Adrenal gland (tissue), 12 donors: ENCODE results near the gene DNAJB5. TPM values are rescaled to one million over a fixed set of nuclear protein-coding genes. Genes with fewer than 3 reads are reported as not detected.

Experiments used
- DNase-seq, 7 donors: peaks; one replicate each; pipeline ENCODE4 v3.0.0-alpha.2; 2019 to 2020
- H3K27ac ChIP-seq, 5 donors: fragments of 200-600 bp; sonication (generic) in 4 of 5; 1 replicate in 3 of 5; 2 replicates in 2 of 5; pipeline versions ENCODE4 v1.5.1 to v1.8.0; 2016 to 2020; ENCODE audit warnings: mild to moderate bottlenecking in 1 of 5
- H3K27me3 ChIP-seq: fragments of 200-600 bp; 2 replicates; pipeline ENCODE4 v1.8.0; 2021
- H3K36me3 ChIP-seq, 2 donors: fragments of 200-600 bp; replicated peaks in 1 of 2; 1 replicate in 1 of 2; 2 replicates in 1 of 2; pipeline versions ENCODE4 v1.5.1 to v1.8.0; 2018 to 2022
- H3K4me1 ChIP-seq, 2 donors: fragments of 200-600 bp; replicated peaks in 1 of 2; 1 replicate in 1 of 2; 2 replicates in 1 of 2; pipeline versions ENCODE4 v1.5.1 to v1.8.0; 2018 to 2021
- H3K4me3 ChIP-seq, 4 donors: fragments of 200-600 bp; sonication (generic) in 3 of 4; one replicate each; pipeline ENCODE4 v1.5.1; 2016 to 2018
- H3K9me3 ChIP-seq, 3 donors: fragments of 200-600 bp; sonication (generic) in 1 of 3; replicated peaks in 1 of 3; 1 replicate in 2 of 3; 2 replicates in 1 of 3; pipeline versions ENCODE4 v1.5.1 to v1.8.0; 2016 to 2021
- CTCF ChIP-seq, 6 experiments: fragments of 450-650 bp in 4 of 6; fragments of 200-600 bp in 2 of 6; sonication (generic) in 1 of 6; IDR thresholded peaks; 1 replicate in 5 of 6; 2 replicates in 1 of 6; pipeline versions ENCODE4 v1.5.1 to v1.8.0; 2016 to 2021; ENCODE audit warnings: antibody characterized with exemption in 6 of 6, mild to moderate bottlenecking in 2 of 6, moderate library complexity in 1 of 6
- POLR2A ChIP-seq, 2 donors: fragments of 450-650 bp; IDR thresholded peaks; one replicate each; pipeline ENCODE4 v1.6.1; 2017; ENCODE audit warnings: antibody characterized with exemption in 2 of 2, mild to moderate bottlenecking in 2 of 2, moderate library complexity in 1 of 2
- WGBS, 4 donors: extraction: QIAGEN DNeasy Blood & Tissue Kit in 2 of 4; methylation state at CpG; one replicate each; pipeline versions ENCODE4 v1.1.5 to v1.1.7; 2013 to 2017; 5-methylcytosine and 5-hydroxymethylcytosine counted together
- intact Hi-C, 2 donors: fragments of 100-400 bp; cut with DNase I; formaldehyde crosslinking; loops; one replicate each; pipeline versions ENCODE4 v1.14.1 to v1.15.0; 2022 to 2023
- polyA plus RNA-seq, 3 donors: library from polyadenylated mRNA; stranded (reverse); fragments of 200-250 nt in 2 of 3; fragments of 350-450 nt in 1 of 3; fragmentation: Illumina TruSeq in 1 of 3; extraction: RNeasy Lipid Tissue Mini Kit (QIAGEN cat#74804) in 1 of 3; gene quantifications; one replicate each; pipeline ENCODE4 v1.2.3, GENCODE V29; 2013 to 2014
- total RNA-seq, 9 donors: library from RNA; depleted of rRNA in 4 of 9; stranded (reverse); fragments of >200 nt in 4 of 9; fragments of 120-200 nt in 1 of 9; fragmentation: NEBNext Ultra II Directional in 1 of 9; extraction: Animal tissue kit (Norgen Biotek cat#: 25700) in 1 of 9; gene quantifications; one replicate each; pipeline versions ENCODE4 v1.1.0 to v1.2.4, GENCODE V29; 2013 to 2023
- donor health status: healthy with polysubstance abuse.
- donor health status: Bipolar disorder and iron deficiency.
- donor health status: DM: yes; HTN: yes; CAD: no.
- donor health status: DM: no; HTN: no; CAD: no.
- donor health status: DM: no; HTN: no; CAD: no.
- donor health status: DM: yes; HTN: yes; CAD: no.

DNAJB5 gene
- total and polyA plus RNA-seq, 12 donors = 6.2 to 22.4 (median 14.1) TPM

GRCh38 chr9:35026671-35027070 is 37.1 kb downstream of the DNAJB5 start:
- H3K36me3 ChIP-seq = peaks cover 0 to 9% of the 10 kb centered on the region in 2 donors
- peaks cover 12 to 18% of the 10 kb centered on the region in 2 donors for H3K4me1 ChIP-seq
- H3K27me3 ChIP-seq = no peaks in the 10 kb centered on the region
- intact Hi-C loops = no loop called here
- DNase-seq = peak in 2 of 7 donors; percentile 30 to 43
- WGBS, 4 donors = 37 to 53% (median 41%) methylated on average over 3 of the region's 3 CpGs
- H3K9me3 ChIP-seq = no peaks in the 10 kb centered on the region
- no peak overlapping the region for H3K4me3 ChIP-seq
- peak overlapping the region; percentile 74 to 88 (median 82) for H3K27ac ChIP-seq
- TF ChIP-seq CTCF (IDR thresholded peaks at IDR 0.05) (no peak), POLR2A (IDR thresholded peaks at IDR 0.05) (peak in 1 of 2 donors; percentile 4)

GRCh38 chr9:35027374-35027773 is 37.8 kb downstream of the DNAJB5 start:
- Histone ChIP-seq H3K27me3 (no peaks in the 10 kb centered on the region), H3K27ac (peak overlapping the region in 3 of 5 donors; percentile 82 to 88 (median 85)), H3K9me3 (no peaks in the 10 kb centered on the region), H3K4me3 (no peak overlapping the region), H3K36me3 (peaks cover 0 to 6% of the 10 kb centered on the region in 2 donors), H3K4me1 (peaks cover 12 to 18% of the 10 kb centered on the region in 2 donors)
- intact Hi-C loops = no loop called here
- WGBS, 4 donors = 25 to 46% (median 43%) methylated on average over 1 of the region's 1 CpG
- TF ChIP-seq POLR2A (IDR thresholded peaks at IDR 0.05) (no peak), CTCF (IDR thresholded peaks at IDR 0.05) (no peak)
- DNase-seq = no peak

- Histone ChIP-seq H3K4me3 (no peak overlapping the region), H3K36me3 (peaks cover 0 to 6% of the 10 kb centered on the region in 2 donors), H3K9me3 (no peaks in the 10 kb centered on the region), H3K4me1 (peaks cover 12 to 18% of the 10 kb centered on the region in 2 donors), H3K27ac (peak overlapping the region in 2 of 5 donors; percentile 82 to 88), H3K27me3 (no peaks in the 10 kb centered on the region)
- intact Hi-C loops = no loop called here
- WGBS, 4 donors = 68 to 84% (median 77%) methylated on average over 1 of the region's 1 CpG
- no peak for TF ChIP-seq CTCF (IDR thresholded peaks at IDR 0.05)
- no peak for DNase-seq
Observed at GRCh38 chr9:35027860-35028259, 38.3 kb downstream of the DNAJB5 start.

GRCh38 chr9:35028341-35028740 is 38.8 kb downstream of the DNAJB5 start:
- no peak for DNase-seq
- no peaks in the 10 kb centered on the region for H3K27me3 ChIP-seq
- H3K4me1 ChIP-seq = peaks cover 12 to 18% of the 10 kb centered on the region in 2 donors
- no peak overlapping the region for H3K27ac ChIP-seq
- peaks cover 0 to 6% of the 10 kb centered on the region in 2 donors for H3K36me3 ChIP-seq
- H3K9me3 ChIP-seq = no peaks in the 10 kb centered on the region
- intact Hi-C loops = no loop called here
- no peak overlapping the region for H3K4me3 ChIP-seq
- TF ChIP-seq CTCF (IDR thresholded peaks at IDR 0.05) (no peak), POLR2A (IDR thresholded peaks at IDR 0.05) (no peak)
